HEK293T (cell line): ENCODE results near the gene PHAX.

Experiments
- BHLHE40 ChIP-seq: fragments of 450-650 bp; IDR thresholded peaks from 2 replicates; pipeline ENCODE4 v1.6.1; 2016; ENCODE audit warnings: mild to moderate bottlenecking, moderate library complexity, borderline replicate concordance
- ELF4 ChIP-seq: fragments of 450-650 bp; IDR thresholded peaks from 2 replicates; pipeline ENCODE4 v1.6.1; 2017; ENCODE audit warnings: antibody characterized with exemption
- FOXA1 ChIP-seq: fragments of 450-650 bp; IDR thresholded peaks from 2 replicates; pipeline ENCODE4 v1.6.1; 2016; ENCODE audit warnings: mild to moderate bottlenecking
- FOXK2 ChIP-seq: fragments of 450-650 bp; IDR thresholded peaks from 2 replicates; pipeline ENCODE4 v1.6.1; 2016; ENCODE audit warnings: mild to moderate bottlenecking
- FOXM1 ChIP-seq: fragments of 450-650 bp; IDR thresholded peaks from 2 replicates; pipeline ENCODE4 v1.6.1; 2017; ENCODE audit warnings: mild to moderate bottlenecking, borderline replicate concordance
- HDGF ChIP-seq: fragments of 450-650 bp; IDR thresholded peaks from 2 replicates; pipeline ENCODE4 v1.6.1; 2017; ENCODE audit warnings: antibody characterized with exemption, borderline replicate concordance
- L3MBTL2 ChIP-seq: fragments of 450-650 bp; conservative IDR thresholded peaks from 2 replicates; pipeline ENCODE4 v1.6.1; 2016; ENCODE audit warnings: mild to moderate bottlenecking
- LEF1 ChIP-seq: fragments of 450-650 bp; IDR thresholded peaks from 2 replicates; pipeline ENCODE4 v1.6.1; 2017; ENCODE audit warnings: mild to moderate bottlenecking, borderline replicate concordance
- NFRKB ChIP-seq: fragments of 450-650 bp; IDR thresholded peaks from 2 replicates; pipeline ENCODE4 v1.6.1; 2016; ENCODE audit warnings: mild to moderate bottlenecking, moderate library complexity
- PKNOX1 ChIP-seq: fragments of 450-650 bp; IDR thresholded peaks from 2 replicates; pipeline ENCODE4 v1.6.1; 2016
- SP1 ChIP-seq: fragments of 450-650 bp; IDR thresholded peaks from 2 replicates; pipeline ENCODE4 v1.6.1; 2017
- SUZ12 ChIP-seq: fragments of 450-650 bp; IDR thresholded peaks from 2 replicates; pipeline ENCODE4 v1.6.1; 2016; ENCODE audit warnings: mild to moderate bottlenecking
- TARDBP ChIP-seq: fragments of 450-650 bp; IDR thresholded peaks from 2 replicates; pipeline ENCODE4 v1.6.1; 2016
- ZNF384 ChIP-seq: fragments of 450-650 bp; IDR thresholded peaks from 2 replicates; pipeline ENCODE4 v1.6.1; 2016

GRCh38 chr5:126600631-126601511 is at the start of gene PHAX:
- TF ChIP-seq ELF4 (peak; percentile 28; the same call in 1 of the 2 replicates), FOXA1 (no peak), NFRKB (no peak), HDGF (no peak), L3MBTL2 (no peak), TARDBP (no peak), FOXM1 (no peak), BHLHE40 (no peak), SP1 (no peak), LEF1 (no peak), PKNOX1 (no peak), FOXK2 (no peak), SUZ12 (no peak), ZNF384 (no peak)
